ENCODE measurements around the gene LRRC3B.

LRRC3B gene

GRCh38 chr3:26590919-26591484 lies 31.6 kb upstream of the LRRC3B start (continued):
- TF ChIP-seq ZNF610 (tag by site-specific recombination; IDR thresholded peaks at IDR 0.05; ENCODE audit: borderline replicate concordance), result no peak
- TF ChIP-seq ZNF555 (tag by site-specific recombination; conservative IDR thresholded peaks at IDR 0.05), result no peak
- no peak for TF ChIP-seq WT1 (tag by site-specific recombination; IDR thresholded peaks at IDR 0.05)
- no peak for TF ChIP-seq GLI4 (tag by site-specific recombination; IDR thresholded peaks at IDR 0.05)
- TF ChIP-seq ZNF580 (tag by site-specific recombination; IDR thresholded peaks at IDR 0.05), result no peak
- no peak for TF ChIP-seq ZNF114 (tag by site-specific recombination; IDR thresholded peaks at IDR 0.05)
- TF ChIP-seq ZNF140 (tag by site-specific recombination; IDR thresholded peaks at IDR 0.05), result no peak
- no peak for TF ChIP-seq ZSCAN18 (tag by site-specific recombination; IDR thresholded peaks at IDR 0.05)
- no peak for TF ChIP-seq ZNF776 (tag by site-specific recombination; IDR thresholded peaks at IDR 0.05; ENCODE audit: borderline replicate concordance)

- H3K27ac ChIP-seq (ENCODE audit: extremely low read depth, low read depth, low read length), result no peak overlapping the region
- TF ChIP-seq TRIM28 (IDR thresholded peaks at IDR 0.05; ENCODE audit: borderline replicate concordance, low read length) (no peak), ZNF654 (tag by site-specific recombination; IDR thresholded peaks at IDR 0.05; ENCODE audit: low read depth) (no peak), ZFP69B (tag by site-specific recombination; IDR thresholded peaks at IDR 0.05) (no peak), ZNF544 (tag by site-specific recombination; IDR thresholded peaks at IDR 0.05) (no peak), IKZF3 (tag by site-specific recombination; IDR thresholded peaks at IDR 0.05) (no peak), ZSCAN5A (tag by site-specific recombination; IDR thresholded peaks at IDR 0.05) (no peak), WT1 (tag by site-specific recombination; IDR thresholded peaks at IDR 0.05) (no peak), ZNF585B (tag by site-specific recombination; IDR thresholded peaks at IDR 0.05) (no peak), ZNF626 (tag by site-specific recombination; IDR thresholded peaks at IDR 0.05) (no peak), KLF1 (tag by site-specific recombination; IDR thresholded peaks at IDR 0.05) (no peak), ZNF596 (tag by site-specific recombination; IDR thresholded peaks at IDR 0.05) (no peak), ZNF560 (tag by site-specific recombination; IDR thresholded peaks at IDR 0.05; ENCODE audit: borderline replicate concordance) (no peak), BCL11A (tag by site-specific recombination; IDR thresholded peaks at IDR 0.05; ENCODE audit: low read depth) (no peak), YY2 (tag by site-specific recombination; IDR thresholded peaks at IDR 0.05) (no peak), ZNF664 (tag by site-specific recombination; IDR thresholded peaks at IDR 0.05) (no peak), ZNF433 (tag by site-specific recombination; IDR thresholded peaks at IDR 0.05; ENCODE audit: low read depth) (no peak), ZNF830 (tag by site-specific recombination; IDR thresholded peaks at IDR 0.05; ENCODE audit: low read depth) (no peak)
- no peaks in the 10 kb centered on the region for H3K36me3 ChIP-seq (ENCODE audit: control insufficient read depth in 2 of 2, insufficient read depth in 1 of 2, low read length in 2 of 2)
- POLR2A ChIA-PET, result no interaction called here
- no peaks in the 10 kb centered on the region for H3K4me1 ChIP-seq (ENCODE audit: control insufficient read depth, insufficient read depth, low read length)
- H3K4me3 ChIP-seq (ENCODE audit: low read depth, low read length), result no peak overlapping the region
- no peaks in the 10 kb centered on the region for H3K9me3 ChIP-seq (ENCODE audit: control insufficient read depth, insufficient read depth, low read depth, low read length)
- CTCF ChIA-PET, result no interaction called here
Observed at GRCh38 chr3:26591926-26592325, 30.6 kb upstream of the LRRC3B start.

All from HEK293 (cell line).